ENCODE results near the gene RLN1.
"Not testable (repeated sequence)": the region's sequence is repeated elsewhere in the genome, so short reads cannot be mapped to it uniquely, and the experiment has no call there.

RLN1 gene

GRCh38 chr9:5338992-5339981 lies at the start of gene RLN1:
Gene RLN1 (minus strand): TSS chr9:5339876. CDS start chr9:5339746, 130 bp downstream.
- not testable (repeated sequence) for DNase-seq

GRCh38 chr9:5389109-5389732 lies 49.5 kb upstream of the RLN1 start:
- DNase-seq, result no peak

- DNase-seq, result no peak
Observed at GRCh38 chr9:5388026-5388819, 48.5 kb upstream of the RLN1 start.

- no peak for DNase-seq
Observed at GRCh38 chr9:5384436-5384835, 44.8 kb upstream of the RLN1 start.

- DNase-seq, result no peak
Observed at GRCh38 chr9:5382479-5382878, 42.8 kb upstream of the RLN1 start.

- DNase-seq, result no peak
Observed at GRCh38 chr9:5375790-5376477, 36.3 kb upstream of the RLN1 start.

- no peak for DNase-seq
Observed at GRCh38 chr9:5375091-5375490, 35.4 kb upstream of the RLN1 start.

GRCh38 chr9:5364294-5365024 lies 24.8 kb upstream of the RLN1 start:
- DNase-seq, result no peak

- DNase-seq, result no peak
Observed at GRCh38 chr9:5361326-5362010, 21.8 kb upstream of the RLN1 start.

- DNase-seq, result no peak
Observed at GRCh38 chr9:5360341-5360740, 20.7 kb upstream of the RLN1 start.

- no peak for DNase-seq
Observed at GRCh38 chr9:5357431-5358105, 17.9 kb upstream of the RLN1 start.

- no peak for DNase-seq
Observed at GRCh38 chr9:5355817-5356216, 16.1 kb upstream of the RLN1 start.

- no peak for DNase-seq
Observed at GRCh38 chr9:5355226-5355625, 15.6 kb upstream of the RLN1 start.

- no peak for DNase-seq
Observed at GRCh38 chr9:5354184-5354583, 14.5 kb upstream of the RLN1 start.

GRCh38 chr9:5352637-5353248 lies 13.1 kb upstream of the RLN1 start:
- no peak for DNase-seq

GRCh38 chr9:5336688-5337087 lies 3.0 kb downstream of the RLN1 start:
- DNase-seq, result no peak

- DNase-seq, result not testable (repeated sequence)
Observed at GRCh38 chr9:5331276-5331675, 8.4 kb downstream of the RLN1 start.

GRCh38 chr9:5326893-5327548 lies 12.7 kb downstream of the RLN1 start:
- no peak for DNase-seq

GRCh38 chr9:5326187-5326586 lies 13.5 kb downstream of the RLN1 start:
- no peak for DNase-seq

- DNase-seq, result not testable (repeated sequence)
Observed at GRCh38 chr9:5321601-5322000, 18.1 kb downstream of the RLN1 start.
